Endometrial microvascular endothelial cells (primary cell): ENCODE data around the gene SLIT3. TPM values are rescaled to one million over a fixed set of nuclear protein-coding genes. Genes with fewer than 3 reads are reported as not detected.
"Not testable (repeated sequence)": the region's sequence is repeated elsewhere in the genome, so short reads cannot be mapped to it uniquely, and the experiment has no call there.

Source experiments
- in situ Hi-C: cut with HindIII; loops from 2 replicates; pipeline ENCODE4 v1.10.0; 2017; ENCODE audit warnings: low sequenced_read_pairs, low pct_unique_long_range_greater_than_20kb; ENCODE audit errors: inconsistent ontology term
- total RNA-seq: library from RNA; depleted of rRNA; stranded (reverse); fragments of >200 nt; gene quantifications from one replicate; pipeline ENCODE4 v1.2.3, GENCODE V29; 2015; ENCODE audit errors: inconsistent ontology term

SLIT3 gene
- total RNA-seq, 1 donor from 2014 or later = under 0.01 TPM

GRCh38 chr5:168661593-168662485 lies 639.1 kb downstream of the SLIT3 start:
- in situ Hi-C loops = no loop called here

GRCh38 chr5:168660691-168661090 lies 640.2 kb downstream of the SLIT3 start:
- in situ Hi-C loops = no loop called here

DNA sequence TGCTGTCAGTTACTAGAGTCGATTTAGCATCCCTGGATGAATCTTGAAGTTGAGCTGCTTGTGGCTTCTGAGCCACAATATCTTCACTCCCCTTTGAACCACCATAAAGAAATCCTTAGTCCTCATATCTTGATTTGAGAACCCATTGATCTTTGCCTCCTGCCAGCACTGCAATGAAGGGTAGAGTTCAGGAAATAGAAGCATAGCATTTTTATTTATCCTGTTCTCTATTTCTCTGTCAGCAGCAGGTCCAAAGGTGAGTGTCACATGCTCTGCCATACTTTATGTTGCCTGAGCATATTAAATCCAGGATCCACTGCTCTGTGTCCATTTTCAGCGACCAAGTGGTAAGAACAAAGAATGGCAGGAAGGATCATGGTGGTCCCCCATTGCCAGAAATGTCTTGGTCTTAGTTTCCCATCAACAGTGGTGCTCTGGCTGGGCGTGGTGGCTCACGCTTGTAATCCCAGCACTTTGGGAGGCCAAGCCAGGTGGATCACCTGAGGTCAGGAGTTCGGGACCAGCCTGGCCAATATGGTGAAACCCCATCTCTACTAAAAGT lies 641.6 kb downstream of the SLIT3 start:
- in situ Hi-C loops = no loop called here

GRCh38 chr5:168658394-168658793 lies 642.5 kb downstream of the SLIT3 start:
- in situ Hi-C loops = no loop called here

DNA sequence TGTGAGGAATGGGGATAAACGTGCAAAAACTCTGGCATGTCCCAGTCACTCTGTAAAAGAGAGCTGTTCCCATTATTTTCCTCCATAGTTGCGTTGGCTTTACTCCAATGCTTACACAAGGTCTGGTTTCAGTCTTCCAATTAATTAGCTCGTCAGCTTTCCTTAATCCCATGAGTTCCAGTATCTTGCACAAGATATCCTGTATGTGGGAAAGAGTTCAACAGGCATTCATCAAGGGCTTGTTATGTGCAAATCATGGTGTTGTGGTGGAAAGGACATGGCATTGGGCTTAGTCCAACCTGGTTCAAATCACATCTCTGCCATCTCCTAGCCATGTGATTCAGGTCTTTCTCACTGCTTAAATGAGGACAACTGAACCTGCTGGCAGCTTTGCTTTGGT lies 644.3 kb downstream of the SLIT3 start:
- in situ Hi-C loops = no loop called here

- in situ Hi-C loops = no loop called here
These were observed 645.6 kb downstream of the SLIT3 start for GRCh38 chr5:168655316-168655715.

GRCh38 chr5:168654211-168654721 lies 646.7 kb downstream of the SLIT3 start:
- in situ Hi-C loops = no loop called here

DNA sequence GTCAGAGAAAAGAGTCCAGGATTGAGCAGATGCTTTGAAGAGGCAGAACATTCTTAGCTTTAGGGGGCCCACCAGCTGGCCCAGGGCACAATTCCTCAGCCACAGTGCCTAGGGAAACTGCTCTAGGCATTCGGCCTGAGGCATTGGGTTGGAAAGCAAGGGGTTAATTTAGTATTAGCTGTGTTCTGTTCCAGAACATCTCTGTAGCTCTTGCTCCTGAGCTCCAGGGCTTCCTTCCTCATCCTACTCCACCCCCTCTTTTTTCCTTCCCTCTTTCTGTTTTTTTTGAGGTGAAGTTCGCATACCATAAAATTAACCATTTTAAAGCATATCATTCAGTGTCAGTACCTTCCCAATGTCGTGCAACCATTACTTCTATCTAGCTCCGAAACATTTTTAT lies 647.3 kb downstream of the SLIT3 start:
- in situ Hi-C loops = no loop called here

- in situ Hi-C loops = no loop called here
These were observed 649.3 kb downstream of the SLIT3 start for GRCh38 chr5:168651648-168652047.

DNA sequence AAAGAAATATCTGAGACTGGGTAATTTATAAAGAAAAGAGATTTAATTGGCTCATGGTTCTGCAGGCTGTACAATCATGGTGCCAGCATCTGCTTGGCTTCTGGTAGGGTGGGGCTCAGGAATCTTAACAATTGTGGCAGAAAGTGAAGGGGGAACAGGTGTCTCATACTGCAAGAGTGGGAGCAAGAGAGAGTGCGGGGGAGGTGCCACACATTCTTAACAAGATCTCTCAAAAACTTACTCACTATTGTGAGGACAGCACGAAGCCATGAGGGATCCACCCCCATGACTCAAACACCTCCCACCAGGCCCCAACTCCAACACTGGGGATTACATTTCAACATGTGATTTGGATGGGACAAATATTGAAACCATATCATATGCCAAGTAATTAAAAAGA lies 651.6 kb downstream of the SLIT3 start:
- in situ Hi-C loops = no loop called here

DNA sequence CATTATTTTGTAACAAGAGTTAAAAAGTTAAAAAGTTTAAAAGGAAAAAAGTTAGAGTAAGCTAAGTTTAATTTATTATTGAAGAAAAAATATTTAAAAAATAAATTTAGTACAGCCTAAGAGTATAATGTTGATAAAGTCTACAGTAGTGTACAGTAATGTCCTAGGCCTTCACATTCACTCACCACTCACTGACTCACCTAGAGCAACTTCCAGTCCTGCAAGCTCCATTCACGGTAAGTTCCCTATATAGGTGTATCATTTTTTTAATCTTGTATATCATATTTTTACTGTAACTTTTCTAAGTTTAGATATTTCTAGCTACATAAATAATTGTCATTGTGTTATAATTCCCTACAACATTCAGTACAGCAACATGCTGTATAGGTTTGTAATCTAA lies 652.4 kb downstream of the SLIT3 start:
- in situ Hi-C loops = no loop called here

DNA sequence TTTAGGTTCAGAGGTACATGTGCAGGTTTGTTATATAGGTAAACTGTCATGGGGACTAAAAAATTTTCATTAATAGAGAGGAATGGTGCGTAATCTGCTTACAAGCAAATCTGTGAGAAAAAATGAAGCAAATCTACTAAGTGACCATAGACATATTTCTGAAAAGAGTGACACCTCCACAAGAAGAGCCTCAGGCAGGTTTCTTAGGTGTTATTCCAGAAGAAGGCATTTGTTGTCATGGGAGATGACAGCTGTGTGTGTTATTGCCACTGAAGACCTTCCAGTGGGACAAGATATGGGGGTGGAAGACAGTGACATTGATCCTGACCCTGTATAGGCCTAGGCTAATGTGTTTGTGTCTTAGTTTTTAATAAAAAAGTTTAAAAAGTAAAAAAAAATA lies 652.9 kb downstream of the SLIT3 start:
- in situ Hi-C loops = no loop called here

DNA sequence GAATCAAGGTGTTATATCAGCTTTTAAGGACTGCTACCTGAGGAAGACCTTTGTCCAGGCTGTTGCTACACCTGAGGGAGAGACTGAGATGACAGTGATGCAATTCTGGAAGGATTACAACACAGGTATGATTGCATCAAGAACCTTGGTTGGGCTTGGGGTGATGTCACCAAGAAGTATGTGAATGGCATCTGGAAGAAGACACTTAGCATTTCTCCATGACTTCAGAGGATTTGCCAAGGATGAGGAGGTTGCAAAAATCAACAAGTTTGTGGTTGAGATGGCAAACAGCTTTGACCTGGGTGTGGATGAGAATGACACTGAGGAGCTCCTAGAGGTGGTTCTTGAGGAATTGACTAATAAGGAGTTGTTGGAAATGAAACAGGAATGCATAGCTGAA lies 653.9 kb downstream of the SLIT3 start:
- in situ Hi-C loops = no loop called here

DNA sequence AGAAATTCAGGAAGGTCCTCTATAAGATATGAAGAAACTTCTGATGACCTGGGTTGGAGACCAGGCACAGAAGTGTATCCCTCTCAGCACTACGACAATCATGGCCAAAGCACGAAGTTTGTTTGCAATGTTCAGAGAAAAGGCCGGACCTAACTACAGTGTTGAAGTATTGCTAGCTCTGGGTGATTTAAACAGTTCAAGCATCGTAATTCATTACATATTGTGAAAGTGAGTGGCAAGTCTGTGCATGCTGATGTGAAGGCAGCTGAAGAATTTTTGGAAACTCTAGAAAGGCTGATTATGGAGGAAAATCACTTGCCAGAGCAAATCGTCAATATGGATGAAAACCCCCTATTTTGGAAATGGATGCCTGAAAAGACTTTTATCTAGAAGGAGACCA lies 654.6 kb downstream of the SLIT3 start:
- in situ Hi-C loops = no loop called here

- in situ Hi-C loops = no loop called here
These were observed 655.7 kb downstream of the SLIT3 start for GRCh38 chr5:168645195-168645594.

DNA sequence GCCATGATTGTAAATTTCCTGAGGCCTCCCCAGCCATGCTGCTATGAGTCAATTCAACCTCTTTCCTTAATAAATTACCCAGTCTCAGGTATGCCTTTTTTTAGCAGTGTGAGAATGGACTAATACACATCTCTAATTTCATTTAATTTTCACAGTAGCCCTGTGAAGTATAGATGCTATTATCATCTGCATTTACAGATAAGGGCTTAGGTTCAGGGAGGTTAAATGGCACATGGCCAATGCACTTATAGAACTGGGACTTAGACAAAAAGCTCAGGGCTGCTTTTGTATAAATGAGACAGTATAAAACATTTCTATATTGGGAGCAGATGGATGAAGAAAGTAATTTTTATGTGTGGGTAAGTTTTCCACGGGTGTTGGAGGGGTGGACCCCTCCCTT lies 658.9 kb downstream of the SLIT3 start:
- in situ Hi-C loops = no loop called here

- in situ Hi-C loops = not testable (repeated sequence)
These were observed 662.1 kb downstream of the SLIT3 start for GRCh38 chr5:168638846-168639245.

DNA sequence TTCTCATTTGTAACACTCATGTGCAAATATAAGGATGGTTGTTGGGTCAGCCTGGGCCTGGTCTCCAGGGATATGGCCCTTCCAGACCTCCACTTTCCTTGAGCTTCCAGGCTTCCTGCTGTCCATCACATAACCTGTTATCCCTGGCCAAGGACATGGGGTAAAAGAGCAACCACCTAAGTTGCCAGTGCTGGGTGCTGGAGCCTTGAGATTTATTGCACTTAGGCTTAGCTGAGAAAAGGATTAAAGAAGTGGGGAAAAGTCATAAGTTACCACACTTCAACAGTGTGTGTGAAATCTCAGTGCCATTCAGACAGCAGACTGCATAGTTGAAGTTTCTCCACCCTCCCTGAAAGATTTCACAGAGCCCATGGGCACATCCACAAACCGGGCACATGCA lies 663.1 kb downstream of the SLIT3 start:
- in situ Hi-C loops = no loop called here

GRCh38 chr5:168637281-168637680 lies 663.7 kb downstream of the SLIT3 start:
- in situ Hi-C loops = no loop called here

GRCh38 chr5:168630958-168631357 lies 670.0 kb downstream of the SLIT3 start:
- in situ Hi-C loops = not testable (repeated sequence)
